ENCODE results near the gene PIGH. TPM values are rescaled to one million over a fixed set of nuclear protein-coding genes. Genes with fewer than 3 reads are reported as not detected.
A peak's percentile ranks its signal among the peaks of the same experiment; 100 is the strongest.

PIGH gene
- total and polyA plus RNA-seq, 2 of the 13 experiments (the other 11 are each of a cell fraction or from before 2014, with no cell fraction given), result 30.0 to 43.5 TPM

DNA sequence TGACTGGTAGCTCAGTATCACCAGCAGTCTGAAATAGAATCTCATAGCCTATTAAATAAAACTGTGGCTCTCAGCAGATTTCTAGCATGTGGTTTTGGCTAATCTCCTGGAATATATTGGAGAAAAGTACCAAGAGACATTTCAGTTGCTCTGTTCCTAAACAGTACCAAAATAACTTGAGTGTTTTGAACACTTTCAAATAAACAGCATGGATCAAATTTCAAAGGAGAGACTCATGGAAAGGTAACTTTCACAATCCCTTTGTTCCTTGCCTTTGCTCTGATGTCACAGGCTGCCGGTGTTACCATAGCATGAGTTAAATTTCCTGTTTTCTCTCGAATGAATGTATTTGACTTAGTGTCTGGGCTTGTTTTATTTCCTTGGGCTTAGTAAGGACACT, 23.0 kb upstream of the PIGH start (continued):
- TF ChIP-seq, protein P1, sequence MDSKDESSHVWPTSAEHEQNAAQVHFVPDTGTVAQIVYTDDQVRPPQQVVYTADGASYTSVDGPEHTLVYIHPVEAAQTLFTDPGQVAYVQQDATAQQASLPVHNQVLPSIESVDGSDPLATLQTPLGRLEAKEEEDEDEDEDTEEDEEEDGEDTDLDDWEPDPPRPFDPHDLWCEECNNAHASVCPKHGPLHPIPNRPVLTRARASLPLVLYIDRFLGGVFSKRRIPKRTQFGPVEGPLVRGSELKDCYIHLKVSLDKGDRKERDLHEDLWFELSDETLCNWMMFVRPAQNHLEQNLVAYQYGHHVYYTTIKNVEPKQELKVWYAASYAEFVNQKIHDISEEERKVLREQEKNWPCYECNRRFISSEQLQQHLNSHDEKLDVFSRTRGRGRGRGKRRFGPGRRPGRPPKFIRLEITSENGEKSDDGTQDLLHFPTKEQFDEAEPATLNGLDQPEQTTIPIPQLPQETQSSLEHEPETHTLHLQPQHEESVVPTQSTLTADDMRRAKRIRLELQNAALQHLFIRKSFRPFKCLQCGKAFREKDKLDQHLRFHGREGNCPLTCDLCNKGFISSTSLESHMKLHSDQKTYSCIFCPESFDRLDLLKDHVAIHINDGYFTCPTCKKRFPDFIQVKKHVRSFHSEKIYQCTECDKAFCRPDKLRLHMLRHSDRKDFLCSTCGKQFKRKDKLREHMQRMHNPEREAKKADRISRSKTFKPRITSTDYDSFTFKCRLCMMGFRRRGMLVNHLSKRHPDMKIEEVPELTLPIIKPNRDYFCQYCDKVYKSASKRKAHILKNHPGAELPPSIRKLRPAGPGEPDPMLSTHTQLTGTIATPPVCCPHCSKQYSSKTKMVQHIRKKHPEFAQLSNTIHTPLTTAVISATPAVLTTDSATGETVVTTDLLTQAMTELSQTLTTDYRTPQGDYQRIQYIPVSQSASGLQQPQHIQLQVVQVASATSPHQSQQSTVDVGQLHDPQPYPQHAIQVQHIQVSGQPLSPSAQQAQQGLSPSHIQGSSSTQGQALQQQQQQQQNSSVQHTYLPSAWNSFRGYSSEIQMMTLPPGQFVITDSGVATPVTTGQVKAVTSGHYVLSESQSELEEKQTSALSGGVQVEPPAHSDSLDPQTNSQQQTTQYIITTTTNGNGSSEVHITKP (CRISPR knock-in tag; IDR thresholded peaks at IDR 0.05; ENCODE audit: low read depth), result no peak
- TF ChIP-seq ETV6 (CRISPR knock-in tag; conservative IDR thresholded peaks at IDR 0.05), result no peak
- TF ChIP-seq TFE3 (CRISPR knock-in tag; IDR thresholded peaks at IDR 0.05), result no peak
- no peak for TF ChIP-seq HHEX (CRISPR knock-in tag; IDR thresholded peaks at IDR 0.05)
- TF ChIP-seq ZNF562 (CRISPR knock-in tag; IDR thresholded peaks at IDR 0.05; ENCODE audit: borderline replicate concordance), result no peak
- no peak for TF ChIP-seq ZKSCAN5 (CRISPR knock-in tag; IDR thresholded peaks at IDR 0.05)
- TF ChIP-seq ZNF296 (CRISPR knock-in tag; conservative IDR thresholded peaks at IDR 0.05), result no peak
- peak; percentile 53; the same call in 1 of the 2 replicates for TF ChIP-seq GATAD2A (CRISPR knock-in tag; IDR thresholded peaks at IDR 0.05)
- TF ChIP-seq ZBTB1 (CRISPR knock-in tag; IDR thresholded peaks at IDR 0.05; ENCODE audit: borderline replicate concordance), result no peak
- peak; percentile 92 for TF ChIP-seq SIX1 (CRISPR knock-in tag; IDR thresholded peaks at IDR 0.05; ENCODE audit: borderline replicate concordance)
- no peak for TF ChIP-seq GABPA (IDR thresholded peaks at IDR 0.05; ENCODE audit: low read depth, low read length)
- 0 out of 2 replicates have a peak, but pooled peaks have one; percentile 9 for TF ChIP-seq GABPA (CRISPR knock-in tag; IDR thresholded peaks at IDR 0.05; ENCODE audit: low read depth)
- peak; percentile 53; the same call in 1 of the 2 replicates for TF ChIP-seq FOXK1 (CRISPR knock-in tag; IDR thresholded peaks at IDR 0.05; ENCODE audit: borderline replicate concordance, low read depth)
- no peak for TF ChIP-seq ZNF20 (CRISPR knock-in tag; IDR thresholded peaks at IDR 0.05)
- peak; percentile 30; the same call in 1 of the 2 replicates for TF ChIP-seq KLF6 (CRISPR knock-in tag; IDR thresholded peaks at IDR 0.05)
- TF ChIP-seq ZNF652 (CRISPR knock-in tag; IDR thresholded peaks at IDR 0.05; ENCODE audit: borderline replicate concordance, low read depth), result 0 out of 2 replicates have a peak, but pooled peaks have one; percentile 27
- peak; percentile 42; the same call in 1 of the 2 replicates for TF ChIP-seq CREM (IDR thresholded peaks at IDR 0.05)
- TF ChIP-seq CREM (CRISPR knock-in tag; IDR thresholded peaks at IDR 0.05), result no peak
- no peak for TF ChIP-seq ZSCAN29 (CRISPR knock-in tag; conservative IDR thresholded peaks at IDR 0.05)
- TF ChIP-seq RXRB (CRISPR knock-in tag; IDR thresholded peaks at IDR 0.05; ENCODE audit: borderline replicate concordance), result no peak
- TF ChIP-seq, protein P2, sequence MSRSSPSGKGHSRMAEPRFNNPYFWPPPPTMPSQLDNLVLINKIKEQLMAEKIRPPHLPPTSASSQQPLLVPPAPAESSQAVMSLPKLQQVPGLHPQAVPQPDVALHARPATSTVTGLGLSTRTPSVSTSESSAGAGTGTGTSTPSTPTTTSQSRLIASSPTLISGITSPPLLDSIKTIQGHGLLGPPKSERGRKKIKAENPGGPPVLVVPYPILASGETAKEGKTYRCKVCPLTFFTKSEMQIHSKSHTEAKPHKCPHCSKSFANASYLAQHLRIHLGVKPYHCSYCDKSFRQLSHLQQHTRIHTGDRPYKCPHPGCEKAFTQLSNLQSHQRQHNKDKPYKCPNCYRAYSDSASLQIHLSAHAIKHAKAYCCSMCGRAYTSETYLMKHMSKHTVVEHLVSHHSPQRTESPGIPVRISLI (CRISPR knock-in tag; IDR thresholded peaks at IDR 0.05; ENCODE audit: borderline replicate concordance), result peak; percentile 19; the same call in 1 of the 2 replicates
- TF ChIP-seq GABPB1 (CRISPR knock-in tag; IDR thresholded peaks at IDR 0.05), result peak; percentile 37; the same call in 1 of the 2 replicates
- 0 out of 2 replicates have a peak, but pooled peaks have one; percentile 12 for TF ChIP-seq ATF1 (CRISPR knock-in tag; IDR thresholded peaks at IDR 0.05)

Data from HepG2 (cell line).